Keratinocyte (primary cell): Measurements from ENCODE around the gene PDILT. TPM values are rescaled to one million over a fixed set of nuclear protein-coding genes. Genes with fewer than 3 reads are reported as not detected.

Experiments used
- DNase-seq: peaks from one replicate; pipeline ENCODE4 v3.0.0-alpha.2; 2011; ENCODE audit warnings: low read depth, missing footprints, low spot score
- FAIRE-seq: peaks from 2 replicates; lab custom pipeline; 2011; peaks lifted over from hg19 to GRCh38; lab: Jason Lieb, UNC
- H2AFZ ChIP-seq: 2 replicates; pipeline ENCODE4 v1.6.0; 2012; ENCODE audit warnings: low read length, control low read depth, inconsistent platforms; ENCODE audit not compliant: control insufficient read depth
- H3K27ac ChIP-seq: 2 replicates; pipeline ENCODE4 v1.5.1; 2011; ENCODE audit warnings: low read length; ENCODE audit not compliant: control insufficient read depth, insufficient read depth
- H3K27me3 ChIP-seq: 3 replicates; pipeline ENCODE4 v1.6.0; 2011; ENCODE audit warnings: low read length; ENCODE audit not compliant: control insufficient read depth, insufficient read depth; ENCODE audit errors: extremely low read depth
- H3K36me3 ChIP-seq, 2 experiments: 2 replicates in 1 of 2; 3 replicates in 1 of 2; pipeline ENCODE4 v1.5.1; 2011; ENCODE audit warnings: low read length in 2 of 2, mild to moderate bottlenecking in 1 of 2; ENCODE audit not compliant: control insufficient read depth in 2 of 2, insufficient read depth in 2 of 2; ENCODE audit errors: extremely low read depth in 1 of 2
- H3K4me1 ChIP-seq: 3 replicates; pipeline ENCODE4 v1.5.1; 2011; ENCODE audit warnings: low read length; ENCODE audit not compliant: control insufficient read depth, insufficient read depth; ENCODE audit errors: extremely low read depth
- H3K4me2 ChIP-seq: 3 replicates; pipeline ENCODE4 v1.6.0; 2011; ENCODE audit warnings: low read depth, low read length; ENCODE audit not compliant: control insufficient read depth, insufficient read depth; ENCODE audit errors: extremely low read depth
- H3K4me3 ChIP-seq, 3 experiments: fragments of 200-600 bp in 1 of 3; sonication (generic) in 1 of 3; 2 replicates in 2 of 3; 3 replicates in 1 of 3; pipeline ENCODE4 v1.5.1; 2011 to 2016; ENCODE audit warnings: low read length in 3 of 3, mild to moderate bottlenecking in 3 of 3, control low read depth in 2 of 3, inconsistent platforms in 1 of 3, low read depth in 1 of 3, mixed read lengths in 1 of 3, mixed run types in 1 of 3, moderate library complexity in 1 of 3; ENCODE audit not compliant: control insufficient read depth in 2 of 3, insufficient read depth in 2 of 3; ENCODE audit errors: extremely low read depth in 1 of 3
- H3K79me2 ChIP-seq: 2 replicates; pipeline ENCODE4 v1.6.0; 2012; ENCODE audit warnings: low read length; ENCODE audit not compliant: control insufficient read depth, insufficient read depth
- H3K9ac ChIP-seq: 3 replicates; pipeline ENCODE4 v1.6.0; 2011; ENCODE audit warnings: low read length; ENCODE audit not compliant: control insufficient read depth, insufficient read depth; ENCODE audit errors: extremely low read depth
- H3K9me1 ChIP-seq: 3 replicates; pipeline ENCODE4 v1.6.0; 2011; ENCODE audit warnings: low read length; ENCODE audit not compliant: control insufficient read depth, insufficient read depth; ENCODE audit errors: extremely low read depth
- H3K9me3 ChIP-seq: 2 replicates; pipeline ENCODE4 v1.5.1; 2012; ENCODE audit warnings: low read depth, low read length; ENCODE audit not compliant: control insufficient read depth
- H4K20me1 ChIP-seq: 3 replicates; pipeline ENCODE4 v1.6.0; 2011; ENCODE audit warnings: low read length; ENCODE audit not compliant: control insufficient read depth, insufficient read depth; ENCODE audit errors: extremely low read depth
- CTCF ChIP-seq, 3 experiments: IDR thresholded peaks in 1 of 3; conservative IDR thresholded peaks in 1 of 3; optimal IDR thresholded peaks in 1 of 3; 2 replicates in 2 of 3; 3 replicates in 1 of 3; pipeline versions ENCODE3 to v1.5.1; 2011; ENCODE audit warnings: low read length in 3 of 3, mild to moderate bottlenecking in 3 of 3, moderate library complexity in 2 of 3, control low read depth in 1 of 3, inconsistent platforms in 1 of 3; ENCODE audit not compliant: insufficient read depth in 2 of 3; ENCODE audit errors: extremely low read depth in 1 of 3
- EZH2 ChIP-seq: IDR thresholded peaks from one replicate; pipeline ENCODE4 v1.6.1; 2012; ENCODE audit warnings: inconsistent platforms, mild to moderate bottlenecking, low read length, moderate library complexity
- dilution Hi-C: fragments of 300-500 bp; cut with MboI; formaldehyde crosslinking; loops from one replicate; pipeline ENCODE4 v1.7.0; 2020; ENCODE audit warnings: low sequenced_read_pairs; ENCODE audit not compliant: extremely low pct_ligation_motif_present
- polyA plus RNA-seq, 5 experiments: library from polyadenylated mRNA; depleted of rRNA in 3 of 5; stranded (reverse) in 3 of 5; stranded (forward) in 1 of 5; unstranded in 1 of 5; fragments of >200 nt; gene quantifications; 1 replicate in 1 of 5; 2 replicates in 3 of 5; 3 replicates in 1 of 5; pipeline versions ENCODE4 v1.2.1 to v1.2.3, GENCODE V29; 2011 to 2012; ENCODE audit warnings: missing spikeins in 2 of 5, low read depth in 1 of 5, low replicate concordance in 1 of 5

Gene PDILT
- polyA plus RNA-seq, 1 donor (not counting 4 experiments of a cell fraction or from before 2014, with no cell fraction given): not detected

GRCh38 chr16:20353379-20353778 is 51.2 kb downstream of the PDILT start:
- H3K9ac ChIP-seq: no peak overlapping the region
- no peak overlapping the region for H3K4me3 ChIP-seq
- no peaks in the 10 kb centered on the region for H3K27me3 ChIP-seq
- H3K4me2 ChIP-seq: no peak overlapping the region
- TF ChIP-seq EZH2 (no peak), CTCF (optimal IDR thresholded peaks at IDR 0.05 in 1 of 3, IDR thresholded peaks at IDR 0.05 in 1 of 3, conservative IDR thresholded peaks at IDR 0.05 in 1 of 3; ENCODE audit: extremely low read depth in 1 of 3, insufficient read depth in 2 of 3, low read length in 3 of 3) (no peak)
- H4K20me1 ChIP-seq: no peaks in the 10 kb centered on the region
- H3K9me1 ChIP-seq: no peaks in the 10 kb centered on the region
- no peaks in the 10 kb centered on the region for H3K9me3 ChIP-seq
- no peak for FAIRE-seq
- H3K79me2 ChIP-seq: no peaks in the 10 kb centered on the region
- no peak for DNase-seq
- H3K4me1 ChIP-seq: no peaks in the 10 kb centered on the region
- dilution Hi-C loops: no loop called here
- no peaks in the 10 kb centered on the region for H3K36me3 ChIP-seq
- no peak overlapping the region for H2AFZ ChIP-seq
- H3K27ac ChIP-seq: no peak overlapping the region

GRCh38 chr16:20352615-20353014 is 51.9 kb downstream of the PDILT start, which contains the start of gene UMOD:
TSS of gene UMOD (minus strand) at chr16:20352715. CDS start at chr16:20350737, 1,978 bp downstream.
- H3K4me1 ChIP-seq: no peaks in the 10 kb centered on the region
- H3K27me3 ChIP-seq: no peaks in the 10 kb centered on the region
- DNase-seq (no peak), FAIRE-seq (no peak)
- dilution Hi-C loops: no loop called here
- no peaks in the 10 kb centered on the region for H3K79me2 ChIP-seq
- no peaks in the 10 kb centered on the region for H3K9me1 ChIP-seq
- H3K27ac ChIP-seq: no peak within 1 kb of the TSS
- H3K4me3 ChIP-seq: no peak within 1 kb of the TSS
- TF ChIP-seq CTCF (optimal IDR thresholded peaks at IDR 0.05 in 1 of 3, IDR thresholded peaks at IDR 0.05 in 1 of 3, conservative IDR thresholded peaks at IDR 0.05 in 1 of 3; ENCODE audit: extremely low read depth in 1 of 3, insufficient read depth in 2 of 3, low read length in 3 of 3) (no peak), EZH2 (no peak)
- no peaks in the 10 kb centered on the region for H3K36me3 ChIP-seq
- no peaks in the 10 kb centered on the region for H3K9me3 ChIP-seq
- no peak within 1 kb of the TSS for H3K4me2 ChIP-seq
- no peak within 1 kb of the TSS for H2AFZ ChIP-seq
- H3K9ac ChIP-seq: no peak within 1 kb of the TSS
- H4K20me1 ChIP-seq: no peaks in the 10 kb centered on the region
